Measurements from ENCODE around the gene PLSCR5. TPM values are rescaled to one million over a fixed set of nuclear protein-coding genes. Genes with fewer than 3 reads are reported as not detected.

The PLSCR5 gene, protein sequence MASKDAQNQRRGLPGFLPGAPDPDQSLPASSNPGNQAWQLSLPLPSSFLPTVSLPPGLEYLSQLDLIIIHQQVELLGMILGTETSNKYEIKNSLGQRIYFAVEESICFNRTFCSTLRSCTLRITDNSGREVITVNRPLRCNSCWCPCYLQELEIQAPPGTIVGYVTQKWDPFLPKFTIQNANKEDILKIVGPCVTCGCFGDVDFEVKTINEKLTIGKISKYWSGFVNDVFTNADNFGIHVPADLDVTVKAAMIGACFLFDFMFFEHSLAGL
- not detected for total RNA-seq
- not detected for total RNA-seq (2013)

DNA sequence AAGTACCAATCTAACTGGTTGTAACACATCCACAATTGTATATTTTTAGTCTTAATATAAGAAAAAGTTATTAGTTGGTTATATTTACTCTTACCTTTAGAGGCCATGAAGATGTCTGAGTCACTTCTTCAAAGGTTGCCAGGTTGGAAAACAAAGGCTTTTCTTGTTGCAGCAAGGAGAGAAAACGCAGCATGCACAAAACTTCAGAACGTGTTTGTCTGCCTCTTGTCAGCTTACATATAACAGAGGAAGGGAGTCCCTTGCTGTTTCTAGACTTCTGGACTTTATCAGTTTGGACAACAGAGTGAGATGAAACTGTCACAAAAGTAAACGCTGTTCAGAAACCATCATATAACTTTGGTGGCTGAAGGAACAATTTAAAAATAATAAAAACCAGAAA lies at the start of gene PLSCR5:
Gene PLSCR5 (minus strand): TSS at position 241 of the 400 bp plus-strand sequence. CDS start 134 bp downstream, at position 107.
- DNase-seq (no peak), ATAC-seq (no peak)
- no peaks in the 10 kb centered on the region for H3K9me3 Mint-ChIP-seq
- H3K27ac Mint-ChIP-seq = no peak within 1 kb of the TSS
- TF ChIP-seq, protein P1, sequence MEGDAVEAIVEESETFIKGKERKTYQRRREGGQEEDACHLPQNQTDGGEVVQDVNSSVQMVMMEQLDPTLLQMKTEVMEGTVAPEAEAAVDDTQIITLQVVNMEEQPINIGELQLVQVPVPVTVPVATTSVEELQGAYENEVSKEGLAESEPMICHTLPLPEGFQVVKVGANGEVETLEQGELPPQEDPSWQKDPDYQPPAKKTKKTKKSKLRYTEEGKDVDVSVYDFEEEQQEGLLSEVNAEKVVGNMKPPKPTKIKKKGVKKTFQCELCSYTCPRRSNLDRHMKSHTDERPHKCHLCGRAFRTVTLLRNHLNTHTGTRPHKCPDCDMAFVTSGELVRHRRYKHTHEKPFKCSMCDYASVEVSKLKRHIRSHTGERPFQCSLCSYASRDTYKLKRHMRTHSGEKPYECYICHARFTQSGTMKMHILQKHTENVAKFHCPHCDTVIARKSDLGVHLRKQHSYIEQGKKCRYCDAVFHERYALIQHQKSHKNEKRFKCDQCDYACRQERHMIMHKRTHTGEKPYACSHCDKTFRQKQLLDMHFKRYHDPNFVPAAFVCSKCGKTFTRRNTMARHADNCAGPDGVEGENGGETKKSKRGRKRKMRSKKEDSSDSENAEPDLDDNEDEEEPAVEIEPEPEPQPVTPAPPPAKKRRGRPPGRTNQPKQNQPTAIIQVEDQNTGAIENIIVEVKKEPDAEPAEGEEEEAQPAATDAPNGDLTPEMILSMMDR (IDR thresholded peaks at IDR 0.05) = no peak
- no peaks in the 10 kb centered on the region for H3K27me3 ChIP-seq (ENCODE audit: control insufficient read depth, insufficient read depth, low read length)
- no peaks in the 10 kb centered on the region for H3K4me1 ChIP-seq (ENCODE audit: control insufficient read depth, insufficient read depth, low read length)
- no peak within 1 kb of the TSS for H3K4me3 ChIP-seq (ENCODE audit: low read length)
- no peaks in the 10 kb centered on the region for H3K36me3 ChIP-seq (ENCODE audit: control insufficient read depth, insufficient read depth, low read length)
- H3K36me3 Mint-ChIP-seq = no peaks in the 10 kb centered on the region
- H3K27me3 Mint-ChIP-seq (ENCODE audit: low read depth in 2 of 2) = no peaks in the 10 kb centered on the region
- intact Hi-C loops (cut with micrococcal nuclease) = no loop called here
- no peak within 1 kb of the TSS for H3K27ac ChIP-seq (ENCODE audit: low read length)
- H3K9me3 ChIP-seq (ENCODE audit: control insufficient read depth, insufficient read depth, low read length) = no peaks in the 10 kb centered on the region
- no peak within 1 kb of the TSS for H3K4me3 Mint-ChIP-seq
- no peaks in the 10 kb centered on the region for H3K4me1 Mint-ChIP-seq
- WGBS (ENCODE audit: insufficient coverage) = 85% methylated on average over 2 of the region's 3 CpGs

DNA sequence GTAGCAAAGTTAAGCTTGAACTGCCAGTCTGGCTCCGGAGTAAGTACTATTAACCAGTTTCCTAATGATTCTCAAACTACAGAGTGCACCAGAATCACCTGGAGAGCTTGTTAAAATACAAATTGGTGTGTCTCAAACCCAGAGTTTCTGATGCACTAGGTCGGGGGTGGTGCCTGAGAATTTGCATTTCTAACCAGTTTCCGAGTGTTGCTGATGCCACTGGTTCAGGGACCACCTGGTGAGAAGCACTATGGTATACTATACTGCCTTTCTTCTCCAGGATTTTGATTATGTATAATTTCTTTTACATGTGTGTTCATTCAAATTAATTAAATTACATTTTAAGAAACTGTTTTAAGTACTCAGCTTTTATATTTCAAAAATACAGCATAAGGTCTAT lies 48.8 kb upstream of the PLSCR5 start:
- Histone ChIP-seq H3K4me1 (ENCODE audit: control insufficient read depth, insufficient read depth, low read length) (no peaks in the 10 kb centered on the region), H3K27ac (ENCODE audit: low read length) (no peak overlapping the region), H3K9me3 (ENCODE audit: control insufficient read depth, insufficient read depth, low read length) (peaks cover 3% of the 10 kb centered on the region), H3K4me3 (ENCODE audit: low read length) (no peak overlapping the region), H3K27me3 (ENCODE audit: control insufficient read depth, insufficient read depth, low read length) (no peaks in the 10 kb centered on the region), H3K36me3 (ENCODE audit: control insufficient read depth, insufficient read depth, low read length) (no peaks in the 10 kb centered on the region)
- DNase-seq (no peak), ATAC-seq (no peak)
- Mint-ChIP-seq H3K4me3 (no peak overlapping the region), H3K9me3 (no peaks in the 10 kb centered on the region), H3K4me1 (no peaks in the 10 kb centered on the region), H3K27ac (no peak overlapping the region), H3K27me3 (ENCODE audit: low read depth in 2 of 2) (no peaks in the 10 kb centered on the region), H3K36me3 (no peaks in the 10 kb centered on the region)
- intact Hi-C loops (cut with micrococcal nuclease) = no loop called here
- TF ChIP-seq, protein P1 (IDR thresholded peaks at IDR 0.05) = no peak
- WGBS (ENCODE audit: insufficient coverage) = 77% methylated on average over 3 of the region's 3 CpGs

DNA sequence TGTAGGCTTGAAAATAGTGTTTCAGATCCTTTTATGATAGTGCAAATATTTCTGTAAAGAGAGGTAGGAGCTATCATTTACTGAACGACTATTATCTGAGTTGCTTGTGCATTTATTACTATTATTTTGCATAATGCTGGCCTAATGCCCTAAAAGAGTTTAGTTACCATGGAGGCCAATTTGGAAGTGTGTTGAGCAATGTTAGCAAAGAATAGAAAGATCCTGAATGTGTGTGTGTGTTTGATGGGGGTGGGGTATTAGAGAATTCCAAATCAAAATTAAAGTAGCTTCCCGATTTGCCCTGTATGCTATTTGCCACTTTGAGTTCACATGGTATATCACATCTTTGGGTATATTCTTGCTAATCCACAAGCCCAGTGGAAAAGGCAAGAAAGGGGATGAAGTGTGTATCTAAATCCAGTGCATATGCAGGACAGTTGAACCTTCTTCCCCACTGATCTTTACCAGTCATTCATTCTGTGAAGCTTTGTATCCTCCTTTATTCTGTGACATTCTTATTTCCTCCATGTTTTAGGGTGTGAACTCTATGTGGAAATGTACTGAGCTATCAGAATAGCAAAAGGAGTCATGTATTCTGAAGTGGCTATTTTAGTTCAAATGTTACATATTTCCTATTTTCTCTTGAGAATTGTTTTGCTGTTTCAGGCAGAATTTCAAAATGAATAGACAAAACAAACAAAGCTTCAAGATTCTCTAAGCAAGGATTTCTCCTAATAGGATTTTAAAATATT lies 45.7 kb upstream of the PLSCR5 start:
- 86% methylated on average over 2 of the region's 2 CpGs for WGBS (ENCODE audit: insufficient coverage)
- intact Hi-C loops (cut with micrococcal nuclease) = no loop called here
- H3K27me3 Mint-ChIP-seq (ENCODE audit: low read depth in 2 of 2) = no peaks in the 10 kb centered on the region

More for the DNA sequence above, 45.7 kb upstream of the PLSCR5 start:
- Mint-ChIP-seq H3K4me3 (no peak overlapping the region), H3K4me1 (no peaks in the 10 kb centered on the region), H3K9me3 (no peaks in the 10 kb centered on the region), H3K27ac (no peak overlapping the region), H3K36me3 (no peaks in the 10 kb centered on the region)
- ATAC-seq = no peak
- no peak for DNase-seq
- no peak overlapping the region for H3K4me3 ChIP-seq (ENCODE audit: low read length)
- no peaks in the 10 kb centered on the region for H3K4me1 ChIP-seq (ENCODE audit: control insufficient read depth, insufficient read depth, low read length)
- H3K9me3 ChIP-seq (ENCODE audit: control insufficient read depth, insufficient read depth, low read length) = no peaks in the 10 kb centered on the region
- no peak overlapping the region for H3K27ac ChIP-seq (ENCODE audit: low read length)
- no peaks in the 10 kb centered on the region for H3K36me3 ChIP-seq (ENCODE audit: control insufficient read depth, insufficient read depth, low read length)
- TF ChIP-seq, protein P1 (IDR thresholded peaks at IDR 0.05) = no peak
- H3K27me3 ChIP-seq (ENCODE audit: control insufficient read depth, insufficient read depth, low read length) = no peaks in the 10 kb centered on the region

Data from natural killer cell (primary cell).